ENCODE data around the gene GLIS1.

Gene GLIS1

DNA sequence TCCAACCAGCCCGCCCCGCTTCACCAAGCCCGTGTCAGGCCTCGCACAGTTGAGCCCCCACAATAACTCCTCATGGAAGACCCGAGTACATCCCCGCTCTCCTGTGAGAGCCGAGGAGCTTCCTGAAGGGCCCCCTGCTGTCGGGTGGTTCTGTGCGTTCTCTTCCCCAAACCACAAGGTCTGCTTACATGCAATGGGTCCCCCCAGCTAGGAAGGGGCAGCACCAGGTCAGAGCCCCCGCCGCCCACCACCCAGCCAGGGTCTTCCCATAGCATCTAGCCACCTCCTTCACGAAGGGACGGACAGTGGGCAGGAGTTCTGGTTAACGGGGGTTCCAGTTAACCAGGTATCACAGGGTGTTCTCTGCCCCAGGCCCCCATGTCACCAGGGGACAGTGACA lies 51.5 kb downstream of the GLIS1 start:
- CTCF ChIA-PET, result no interaction called here
- POLR2A ChIA-PET, result no interaction called here
- TF ChIP-seq SUZ12 (IDR thresholded peaks at IDR 0.05) (no peak), FOXK2 (IDR thresholded peaks at IDR 0.05) (no peak), CTBP1 (IDR thresholded peaks at IDR 0.05; ENCODE audit: borderline replicate concordance) (no peak), HDGF (IDR thresholded peaks at IDR 0.05; ENCODE audit: borderline replicate concordance) (no peak)
- TF ChIP-seq, protein P1, sequence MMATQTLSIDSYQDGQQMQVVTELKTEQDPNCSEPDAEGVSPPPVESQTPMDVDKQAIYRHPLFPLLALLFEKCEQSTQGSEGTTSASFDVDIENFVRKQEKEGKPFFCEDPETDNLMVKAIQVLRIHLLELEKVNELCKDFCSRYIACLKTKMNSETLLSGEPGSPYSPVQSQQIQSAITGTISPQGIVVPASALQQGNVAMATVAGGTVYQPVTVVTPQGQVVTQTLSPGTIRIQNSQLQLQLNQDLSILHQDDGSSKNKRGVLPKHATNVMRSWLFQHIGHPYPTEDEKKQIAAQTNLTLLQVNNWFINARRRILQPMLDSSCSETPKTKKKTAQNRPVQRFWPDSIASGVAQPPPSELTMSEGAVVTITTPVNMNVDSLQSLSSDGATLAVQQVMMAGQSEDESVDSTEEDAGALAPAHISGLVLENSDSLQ (IDR thresholded peaks at IDR 0.05), result no peak
- no peak for DNase-seq (ENCODE audit: extremely low spot score)

DNA sequence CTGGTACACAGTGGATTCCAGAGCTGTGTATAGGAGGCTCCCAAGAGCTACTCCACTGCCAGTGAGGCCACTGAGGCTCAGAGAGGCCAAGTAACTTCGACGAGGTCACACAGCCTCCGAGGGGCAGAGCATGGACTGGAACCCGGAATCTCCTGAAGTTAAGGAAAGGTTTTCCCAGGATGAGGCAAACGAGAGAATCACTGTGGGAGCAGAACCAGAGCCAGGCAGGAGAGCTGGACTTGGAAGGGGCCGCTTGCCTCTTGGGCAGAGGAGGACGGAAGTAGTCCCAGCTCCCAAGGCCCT lies 52.0 kb downstream of the GLIS1 start:
- POLR2A ChIA-PET, result no interaction called here
- DNase-seq (ENCODE audit: extremely low spot score), result no peak
- TF ChIP-seq NFRKB (IDR thresholded peaks at IDR 0.05) (no peak), ZNF384 (IDR thresholded peaks at IDR 0.05) (no peak), BHLHE40 (IDR thresholded peaks at IDR 0.05; ENCODE audit: borderline replicate concordance) (no peak), TARDBP (IDR thresholded peaks at IDR 0.05) (no peak), L3MBTL2 (conservative IDR thresholded peaks at IDR 0.05) (no peak), ELF4 (IDR thresholded peaks at IDR 0.05) (no peak), FOXK2 (IDR thresholded peaks at IDR 0.05) (no peak), LEF1 (IDR thresholded peaks at IDR 0.05; ENCODE audit: borderline replicate concordance) (no peak), FOXM1 (IDR thresholded peaks at IDR 0.05; ENCODE audit: borderline replicate concordance) (no peak), ARNT (IDR thresholded peaks at IDR 0.05) (no peak), CTBP1 (IDR thresholded peaks at IDR 0.05; ENCODE audit: borderline replicate concordance) (no peak), SUZ12 (IDR thresholded peaks at IDR 0.05) (no peak), HDGF (IDR thresholded peaks at IDR 0.05; ENCODE audit: borderline replicate concordance) (no peak)
- CTCF ChIA-PET, result interaction anchor here (1.1 kb wide), 1 partner anchor 201 kb away, joined by 4 read pairs; no protein-coding TSS in a partner anchor

DNA sequence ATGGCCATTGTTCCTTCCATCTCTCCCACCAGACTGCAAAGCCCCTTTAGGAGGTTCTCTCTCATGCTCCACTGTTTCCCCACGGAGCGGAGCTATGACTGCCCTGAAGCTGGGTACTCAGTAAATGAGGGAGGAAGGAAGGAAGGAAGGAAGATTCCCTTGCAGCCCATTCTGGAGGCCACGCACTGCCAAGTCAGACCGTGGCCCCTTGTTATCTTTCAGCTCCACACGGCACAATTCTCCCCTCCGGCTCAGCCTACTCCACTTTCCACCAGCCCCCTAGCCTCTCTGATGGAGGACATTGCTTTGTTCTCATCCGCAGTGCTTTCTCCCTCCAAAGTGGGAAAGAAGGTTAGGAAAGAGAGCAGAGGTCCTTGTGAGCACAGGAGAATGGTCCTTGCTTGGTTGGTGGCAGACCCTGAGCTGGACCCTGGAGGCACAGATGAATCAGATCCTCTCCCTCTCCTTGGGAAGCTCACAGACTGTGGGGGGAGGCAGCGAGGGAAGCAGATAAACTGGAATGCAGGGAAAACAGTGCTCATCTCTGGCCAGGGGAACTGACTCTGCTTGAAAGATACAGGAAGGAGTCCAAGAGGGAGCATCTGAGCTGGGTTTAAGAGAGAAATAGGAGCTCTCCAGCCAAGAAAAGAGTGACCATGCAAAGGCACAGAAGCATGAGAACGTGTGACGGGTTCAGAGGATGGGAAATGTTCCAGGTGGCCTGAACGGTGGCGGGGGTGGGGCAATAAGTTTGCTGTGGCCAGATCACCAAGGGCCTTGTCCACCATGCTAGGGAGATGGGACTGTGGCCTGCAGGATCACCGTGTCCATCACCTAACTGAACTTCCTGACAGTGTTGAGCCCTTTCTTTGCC lies 52.6 kb downstream of the GLIS1 start:
- CTCF ChIA-PET, result interaction anchor here (0.6 to 1.1 kb wide), 2 partner anchors 201 to 251 kb away, joined by 4 read pairs; no protein-coding TSS in a partner anchor
- TF ChIP-seq FOXA1 (IDR thresholded peaks at IDR 0.05) (no peak), HDGF (IDR thresholded peaks at IDR 0.05; ENCODE audit: borderline replicate concordance) (no peak), ZNF384 (IDR thresholded peaks at IDR 0.05) (no peak), ELF4 (IDR thresholded peaks at IDR 0.05) (no peak), TARDBP (IDR thresholded peaks at IDR 0.05) (no peak), SP1 (IDR thresholded peaks at IDR 0.05) (no peak), FOXK2 (IDR thresholded peaks at IDR 0.05) (no peak)
- TF ChIP-seq, protein P1 (IDR thresholded peaks at IDR 0.05), result no peak
- POLR2A ChIA-PET, result no interaction called here
- no peak for DNase-seq (ENCODE audit: extremely low spot score)

DNA sequence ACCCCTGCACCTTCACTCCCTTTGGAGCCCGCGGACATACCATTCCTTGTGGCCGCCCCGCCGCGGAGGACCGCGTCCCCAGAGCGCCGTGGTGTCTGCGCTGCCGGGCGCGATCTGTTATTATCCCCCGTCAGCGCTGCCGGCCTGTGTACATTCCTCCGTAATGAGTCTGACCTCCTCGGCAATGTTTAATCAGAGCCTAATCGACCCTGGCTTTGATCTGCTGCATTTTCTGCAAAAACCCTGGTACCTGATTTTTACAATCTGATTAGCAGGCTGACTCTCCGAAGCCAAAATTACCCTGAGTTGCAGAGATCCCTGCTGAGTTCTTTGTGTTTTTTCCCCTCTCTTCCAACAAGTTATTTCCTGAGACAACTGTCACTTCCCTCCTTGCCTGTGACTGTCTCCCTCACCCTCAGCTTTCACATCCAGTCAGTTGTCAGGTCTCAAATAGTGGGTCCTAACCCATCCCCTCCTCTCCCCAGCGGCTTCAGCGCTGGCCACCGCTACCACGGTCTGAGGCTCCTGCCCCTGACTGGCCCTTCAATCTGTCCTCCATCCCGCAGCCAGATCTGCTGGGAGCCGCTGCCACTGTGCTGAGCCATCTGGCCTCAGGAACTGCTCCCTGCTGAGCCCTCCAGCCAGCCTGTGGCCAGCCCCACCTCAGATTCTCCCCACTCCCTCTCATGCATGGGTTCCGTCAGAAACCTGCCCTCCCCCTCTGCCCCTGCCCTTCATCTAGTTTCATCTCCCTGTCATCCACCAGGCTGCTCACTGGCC lies 53.5 kb downstream of the GLIS1 start:
- no peak for TF ChIP-seq L3MBTL2 (conservative IDR thresholded peaks at IDR 0.05)
- no peak for TF ChIP-seq ARNT (IDR thresholded peaks at IDR 0.05)
- TF ChIP-seq ELF4 (IDR thresholded peaks at IDR 0.05), result no peak
- TF ChIP-seq SUZ12 (IDR thresholded peaks at IDR 0.05), result no peak
- no peak for TF ChIP-seq FOXK2 (IDR thresholded peaks at IDR 0.05)
- TF ChIP-seq BHLHE40 (IDR thresholded peaks at IDR 0.05; ENCODE audit: borderline replicate concordance), result no peak
- no peak for DNase-seq (ENCODE audit: extremely low spot score)
- CTCF ChIA-PET, result interaction anchor here (0.6 to 0.9 kb wide), 2 partner anchors 10 to 241 kb away, joined by 3 to 8 read pairs; no protein-coding TSS in a partner anchor
- POLR2A ChIA-PET, result interaction anchor here (0.7 kb wide), 1 partner anchor 12 kb away, joined by 3 read pairs; no protein-coding TSS in a partner anchor

DNA sequence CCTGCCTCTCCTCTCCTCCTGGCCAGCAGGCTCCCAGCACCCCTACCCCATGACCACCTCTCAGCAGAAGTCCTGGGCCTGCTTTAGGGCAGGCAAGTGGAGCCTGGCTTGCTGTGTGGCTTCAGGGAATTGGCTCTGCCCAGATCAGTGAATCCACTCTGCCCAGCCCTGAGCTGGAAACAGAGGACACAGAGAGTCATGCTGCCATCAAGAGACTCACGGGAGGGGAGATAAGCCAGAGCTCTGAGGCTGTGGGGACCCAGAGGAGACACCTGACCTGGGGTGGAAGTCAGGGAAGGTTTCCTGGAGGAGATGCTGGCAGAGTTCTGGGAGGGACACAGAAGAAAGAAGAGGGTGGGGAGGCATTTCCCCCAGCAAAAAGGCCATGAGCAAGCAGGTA lies 54.2 kb downstream of the GLIS1 start:
- TF ChIP-seq SUZ12 (IDR thresholded peaks at IDR 0.05) (no peak), FOXK2 (IDR thresholded peaks at IDR 0.05) (no peak), L3MBTL2 (conservative IDR thresholded peaks at IDR 0.05) (no peak), ELF4 (IDR thresholded peaks at IDR 0.05) (no peak), BHLHE40 (IDR thresholded peaks at IDR 0.05; ENCODE audit: borderline replicate concordance) (no peak), TARDBP (IDR thresholded peaks at IDR 0.05) (no peak), NFRKB (IDR thresholded peaks at IDR 0.05) (no peak), ZNF384 (IDR thresholded peaks at IDR 0.05) (no peak), LEF1 (IDR thresholded peaks at IDR 0.05; ENCODE audit: borderline replicate concordance) (no peak)
- TF ChIP-seq, protein P1 (IDR thresholded peaks at IDR 0.05), result no peak
- ChIA-PET CTCF (interaction anchor here (0.5 to 0.9 kb wide), 3 partner anchors 9 to 242 kb away, joined by 3 to 8 read pairs (median 3); no protein-coding TSS in a partner anchor), POLR2A (interaction anchor here (0.7 kb wide), 1 partner anchor 12 kb away, joined by 3 read pairs; no protein-coding TSS in a partner anchor)
- no peak for DNase-seq (ENCODE audit: extremely low spot score)
